Sigmoid colon (tissue), 7 donors: ENCODE results near the gene PLXDC1. TPM values are rescaled to one million over a fixed set of nuclear protein-coding genes. Genes with fewer than 3 reads are reported as not detected.

Experiments used
- DNase-seq: peaks from one replicate; pipeline ENCODE4 v3.0.0-alpha.2; 2019
- H3K27ac ChIP-seq, 4 donors: fragments of 200-600 bp; sonication (generic); one replicate each; pipeline ENCODE4 v1.5.1; 2016 to 2019; ENCODE audit warnings: mild to moderate bottlenecking in 1 of 4
- H3K27me3 ChIP-seq, 3 donors: fragments of 200-600 bp; sonication (generic); one replicate each; pipeline ENCODE4 v1.5.1; 2019; ENCODE audit warnings: mild to moderate bottlenecking in 1 of 3
- H3K36me3 ChIP-seq, 4 donors: fragments of 200-600 bp; sonication (generic); one replicate each; pipeline ENCODE4 v1.5.1; 2016 to 2019
- H3K4me1 ChIP-seq, 4 donors: fragments of 200-600 bp; sonication (generic); one replicate each; pipeline ENCODE4 v1.5.1; 2017 to 2019
- H3K4me3 ChIP-seq, 4 donors: fragments of 200-600 bp; sonication (generic); one replicate each; pipeline ENCODE4 v1.5.1; 2017 to 2019; ENCODE audit warnings: mild to moderate bottlenecking in 2 of 4, moderate library complexity in 1 of 4
- H3K9me3 ChIP-seq, 4 donors: fragments of 200-600 bp in 3 of 4; sonication (generic) in 3 of 4; one replicate each; pipeline versions ENCODE4 v1.5.1 to v1.6.1; 2013 to 2019
- EP300 ChIP-seq, 4 donors: sonication (generic); formaldehyde crosslinking; IDR thresholded peaks; one replicate each; pipeline ENCODE4 v1.6.1; 2017; ENCODE audit warnings: antibody characterized with exemption in 4 of 4
- POLR2A ChIP-seq, 2 donors: fragments of 450-650 bp; IDR thresholded peaks; one replicate each; pipeline ENCODE4 v1.6.1; 2016; ENCODE audit warnings: antibody characterized with exemption in 2 of 2, mild to moderate bottlenecking in 2 of 2, moderate library complexity in 2 of 2
- POLR2AphosphoS5 ChIP-seq, 4 donors: sonication (generic); formaldehyde crosslinking; IDR thresholded peaks; one replicate each; pipeline ENCODE4 v1.6.1; 2017; ENCODE audit warnings: antibody characterized with exemption in 4 of 4
- WGBS, 2 donors: extraction: QIAGEN DNeasy Blood & Tissue Kit; methylation state at CpG; one replicate each; pipeline ENCODE4 v1.1.7; 2013; 5-methylcytosine and 5-hydroxymethylcytosine counted together
- intact Hi-C: fragments of 100-400 bp; cut with DNase I; formaldehyde crosslinking; loops from one replicate; pipeline ENCODE4 v1.15.1; 2023
- polyA plus RNA-seq, 3 donors: library from polyadenylated mRNA; stranded (reverse); fragments of 200-250 nt; gene quantifications; one replicate each; pipeline ENCODE4 v1.2.3, GENCODE V29; 2013
- total RNA-seq, 4 donors: library from RNA; depleted of rRNA; stranded (reverse); fragments of >200 nt; gene quantifications; one replicate each; pipeline ENCODE4 v1.1.0, GENCODE V29; 2016
- TF ChIP-seq, protein P1 (sequence below), 4 experiments: fragments of 450-650 bp in 3 of 4; fragments of 200-600 bp in 1 of 4; IDR thresholded peaks; one replicate each; pipeline ENCODE4 v1.5.1; 2016 to 2019; ENCODE audit warnings: antibody characterized with exemption in 4 of 4, mild to moderate bottlenecking in 3 of 4, moderate library complexity in 2 of 4
- donor health status: healthy with polysubstance abuse.
- donor health status: Bipolar disorder and iron deficiency.
- donor health status: healthy.

PLXDC1 gene
- total and polyA plus RNA-seq, 7 donors: 1.4 to 13.0 (median 6.2) TPM

DNA sequence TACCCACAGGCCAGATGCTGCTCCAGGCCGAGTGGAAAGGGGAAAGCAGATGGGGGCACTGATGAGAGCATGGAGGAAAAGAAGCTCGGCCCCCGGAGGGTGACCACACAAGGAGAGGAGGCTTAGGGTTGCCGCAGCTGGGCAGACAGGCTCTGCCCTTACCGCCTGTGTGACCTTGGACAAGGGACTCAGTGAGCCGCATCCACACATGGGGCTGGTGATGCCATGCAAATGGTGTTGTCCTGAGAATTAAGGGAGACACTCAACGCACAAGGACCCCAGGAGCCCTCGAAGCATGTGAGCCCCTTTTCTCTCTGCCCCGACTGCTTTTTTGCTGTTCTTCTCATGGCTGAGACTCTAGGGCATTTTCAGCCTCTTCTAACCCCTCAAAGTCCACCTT, 61.0 kb downstream of the PLXDC1 start:
- no peaks in the 10 kb centered on the region for H3K36me3 ChIP-seq
- TF ChIP-seq EP300 (IDR thresholded peaks at IDR 0.05) (no peak), POLR2A (IDR thresholded peaks at IDR 0.05) (no peak), POLR2AphosphoS5 (IDR thresholded peaks at IDR 0.05) (no peak)
- TF ChIP-seq, protein P1, sequence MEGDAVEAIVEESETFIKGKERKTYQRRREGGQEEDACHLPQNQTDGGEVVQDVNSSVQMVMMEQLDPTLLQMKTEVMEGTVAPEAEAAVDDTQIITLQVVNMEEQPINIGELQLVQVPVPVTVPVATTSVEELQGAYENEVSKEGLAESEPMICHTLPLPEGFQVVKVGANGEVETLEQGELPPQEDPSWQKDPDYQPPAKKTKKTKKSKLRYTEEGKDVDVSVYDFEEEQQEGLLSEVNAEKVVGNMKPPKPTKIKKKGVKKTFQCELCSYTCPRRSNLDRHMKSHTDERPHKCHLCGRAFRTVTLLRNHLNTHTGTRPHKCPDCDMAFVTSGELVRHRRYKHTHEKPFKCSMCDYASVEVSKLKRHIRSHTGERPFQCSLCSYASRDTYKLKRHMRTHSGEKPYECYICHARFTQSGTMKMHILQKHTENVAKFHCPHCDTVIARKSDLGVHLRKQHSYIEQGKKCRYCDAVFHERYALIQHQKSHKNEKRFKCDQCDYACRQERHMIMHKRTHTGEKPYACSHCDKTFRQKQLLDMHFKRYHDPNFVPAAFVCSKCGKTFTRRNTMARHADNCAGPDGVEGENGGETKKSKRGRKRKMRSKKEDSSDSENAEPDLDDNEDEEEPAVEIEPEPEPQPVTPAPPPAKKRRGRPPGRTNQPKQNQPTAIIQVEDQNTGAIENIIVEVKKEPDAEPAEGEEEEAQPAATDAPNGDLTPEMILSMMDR (IDR thresholded peaks at IDR 0.05): no peak
- intact Hi-C loops: no loop called here

DNA sequence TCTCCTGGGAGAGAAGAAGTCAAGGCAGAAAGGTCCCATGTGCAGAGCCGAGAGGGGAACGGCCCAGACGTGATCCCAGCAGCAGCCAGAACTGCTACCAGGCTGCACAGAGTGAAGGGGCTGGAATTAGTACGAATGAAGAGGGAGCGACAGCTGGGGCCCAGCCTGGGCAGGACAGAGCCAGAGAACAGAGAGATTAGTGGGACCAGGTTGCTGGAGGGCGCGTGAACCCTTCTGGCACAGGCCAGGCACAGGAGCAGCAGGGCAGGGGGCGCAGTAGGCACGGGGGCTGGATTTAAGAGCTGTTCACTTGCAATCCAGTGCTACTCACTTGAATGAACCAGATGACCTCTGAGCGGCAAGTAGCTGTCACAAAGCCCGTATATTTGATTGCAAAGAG, 66.9 kb downstream of the PLXDC1 start:
- DNase-seq: no peak
- Histone ChIP-seq H3K27me3 (no peaks in the 10 kb centered on the region), H3K36me3 (no peaks in the 10 kb centered on the region), H3K9me3 (no peaks in the 10 kb centered on the region), H3K4me1 (peaks cover 0 to 14% (median 4%) of the 10 kb centered on the region in 4 donors), H3K4me3 (no peak overlapping the region), H3K27ac (no peak overlapping the region)
- WGBS, 2 donors: 86 to 90% methylated on average over 11 of the region's 11 CpGs
- TF ChIP-seq POLR2A (IDR thresholded peaks at IDR 0.05): no peak
- TF ChIP-seq EP300 (IDR thresholded peaks at IDR 0.05): no peak
- TF ChIP-seq, protein P1 (IDR thresholded peaks at IDR 0.05): no peak
- TF ChIP-seq POLR2AphosphoS5 (IDR thresholded peaks at IDR 0.05): no peak
- intact Hi-C loops: no loop called here

More for the DNA sequence above, 61.0 kb downstream of the PLXDC1 start:
- Histone ChIP-seq H3K4me1 (peaks cover 0 to 11% (median 8%) of the 10 kb centered on the region in 4 donors), H3K4me3 (no peak overlapping the region), H3K27me3 (no peaks in the 10 kb centered on the region), H3K27ac (no peak overlapping the region), H3K9me3 (no peaks in the 10 kb centered on the region)
- 90 to 94% methylated on average over 9 of the region's 9 CpGs for WGBS, 2 donors
- no peak for DNase-seq

DNA sequence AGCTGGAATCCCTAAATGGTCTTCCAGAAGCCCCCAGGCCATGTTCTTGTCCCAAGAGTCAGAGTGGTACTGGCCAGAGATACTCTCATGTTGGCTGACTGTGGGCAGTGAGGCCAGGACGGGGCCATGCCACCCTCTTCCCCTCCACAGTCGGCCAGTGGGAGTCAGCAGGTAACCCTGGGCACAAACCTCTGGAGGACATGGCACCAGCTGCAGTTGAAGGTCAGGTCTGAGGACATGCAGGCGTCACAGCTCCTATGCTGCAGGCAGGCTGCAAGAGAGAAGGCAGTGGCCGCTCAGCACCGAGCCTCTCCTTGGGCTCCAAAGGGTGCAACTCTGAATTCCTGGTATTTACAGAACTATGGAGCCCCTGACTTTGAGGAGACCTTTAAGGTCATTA, 68.2 kb downstream of the PLXDC1 start:
- Histone ChIP-seq H3K36me3 (no peaks in the 10 kb centered on the region), H3K9me3 (no peaks in the 10 kb centered on the region), H3K27me3 (no peaks in the 10 kb centered on the region), H3K27ac (peak overlapping the region; percentile 32 to 56 (median 45)), H3K4me1 (peaks cover 0 to 14% (median 4%) of the 10 kb centered on the region in 4 donors), H3K4me3 (no peak overlapping the region)
- TF ChIP-seq, protein P1 (IDR thresholded peaks at IDR 0.05): no peak
- TF ChIP-seq EP300 (IDR thresholded peaks at IDR 0.05) (no peak), POLR2AphosphoS5 (IDR thresholded peaks at IDR 0.05) (no peak), POLR2A (IDR thresholded peaks at IDR 0.05) (no peak)
- no peak for DNase-seq
- 86 to 90% methylated on average over 5 of the region's 5 CpGs for WGBS, 2 donors
- intact Hi-C loops: no loop called here

DNA sequence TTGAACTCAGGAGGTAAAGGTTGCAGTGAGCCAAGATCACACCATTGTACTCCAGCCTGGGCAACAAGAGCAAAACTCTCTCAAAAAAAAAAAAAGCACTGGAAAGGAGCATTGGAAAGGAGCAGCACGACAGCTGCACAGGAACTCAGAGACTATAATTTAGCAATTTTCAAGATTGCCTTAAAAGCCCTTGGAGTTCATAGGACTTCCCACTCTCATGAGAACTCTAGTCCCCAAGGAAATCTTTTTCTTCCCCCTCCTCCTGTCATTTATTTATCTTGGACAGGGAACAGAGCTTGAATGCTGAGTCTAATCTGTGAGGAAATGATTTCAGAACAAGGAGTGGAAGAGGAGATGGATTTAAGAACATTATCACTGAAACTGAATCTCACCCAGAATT, 69.0 kb downstream of the PLXDC1 start:
- no peak for DNase-seq
- Histone ChIP-seq H3K4me1 (peaks cover 0 to 14% (median 4%) of the 10 kb centered on the region in 4 donors), H3K36me3 (no peaks in the 10 kb centered on the region), H3K4me3 (no peak overlapping the region), H3K27me3 (no peaks in the 10 kb centered on the region), H3K9me3 (no peaks in the 10 kb centered on the region), H3K27ac (peak overlapping the region; percentile 41 to 56 (median 46))
- WGBS, 2 donors: 65 to 72% methylated on average over 1 of the region's 1 CpG
- intact Hi-C loops: no loop called here
- TF ChIP-seq EP300 (IDR thresholded peaks at IDR 0.05): no peak
- TF ChIP-seq, protein P1 (IDR thresholded peaks at IDR 0.05): no peak
- TF ChIP-seq POLR2A (IDR thresholded peaks at IDR 0.05): no peak
- TF ChIP-seq POLR2AphosphoS5 (IDR thresholded peaks at IDR 0.05): no peak

DNA sequence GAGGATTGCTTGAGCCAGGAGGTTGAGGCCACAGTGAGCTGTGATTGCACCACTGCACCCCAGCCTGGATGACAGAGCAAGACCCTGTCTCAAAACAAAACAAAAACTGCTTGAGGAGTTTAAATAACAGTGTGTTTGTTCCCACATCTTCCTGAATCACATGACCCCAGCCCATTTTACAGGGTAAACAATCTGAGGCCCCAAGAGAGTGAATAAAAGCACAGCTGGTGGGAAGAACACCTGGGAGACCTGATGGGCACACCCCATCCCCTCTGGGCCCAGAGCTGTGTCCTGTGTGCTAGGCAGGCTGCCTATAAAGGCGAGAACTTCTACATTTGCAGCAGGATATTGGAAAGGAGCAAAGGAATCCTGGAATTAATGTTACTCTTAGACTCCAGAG, 69.6 kb downstream of the PLXDC1 start:
- Histone ChIP-seq H3K36me3 (no peaks in the 10 kb centered on the region), H3K27me3 (no peaks in the 10 kb centered on the region), H3K9me3 (no peaks in the 10 kb centered on the region), H3K4me3 (no peak overlapping the region), H3K27ac (peak overlapping the region; percentile 12 to 49 (median 42)), H3K4me1 (peaks cover 0 to 14% (median 4%) of the 10 kb centered on the region in 4 donors)
- no peak for TF ChIP-seq POLR2A (IDR thresholded peaks at IDR 0.05)
- no peak for TF ChIP-seq EP300 (IDR thresholded peaks at IDR 0.05)
- no peak for TF ChIP-seq POLR2AphosphoS5 (IDR thresholded peaks at IDR 0.05)
- TF ChIP-seq, protein P1 (IDR thresholded peaks at IDR 0.05): no peak
- intact Hi-C loops: no loop called here
- no peak for DNase-seq
- 84 to 88% methylated on average over 1 of the region's 1 CpG for WGBS, 2 donors
